ENCODE results near the gene UBL7. TPM values are rescaled to one million over a fixed set of nuclear protein-coding genes. Genes with fewer than 3 reads are reported as not detected.

The UBL7 gene
- polyA plus RNA-seq, 3 donors, result 43.4 to 103 (median 95.1) TPM

- H3K27ac Mint-ChIP-seq, result no peak overlapping the region
Observed at GRCh38 chr15:74400313-74400860, 60.6 kb downstream of the UBL7 start.

GRCh38 chr15:74399511-74400312 is 61.2 kb downstream of the UBL7 start:
- no peak overlapping the region for H3K4me3 ChIP-seq (replicated peaks in 1 of 3; ENCODE audit: low read depth in 2 of 3, low read length in 3 of 3)
- no peak overlapping the region for H3K27ac Mint-ChIP-seq
- H3K4me2 ChIP-seq (replicated peaks; ENCODE audit: extremely low read depth, low read length, poor library complexity, severe bottlenecking), result no peak overlapping the region
- H3K9me3 Mint-ChIP-seq, result no peaks in the 10 kb centered on the region
- no peak overlapping the region for H3K27ac ChIP-seq (ENCODE audit: low read depth in 1 of 2, low read length in 2 of 2)
- no peaks in the 10 kb centered on the region for H3K9me3 ChIP-seq (replicated peaks in 1 of 2; ENCODE audit: control insufficient read depth in 1 of 2, insufficient read depth in 1 of 2, low read length in 2 of 2)
- no peak overlapping the region for H2AFZ ChIP-seq (ENCODE audit: insufficient read depth, low read depth, low read length, poor library complexity, severe bottlenecking)
- TF ChIP-seq CTCF (IDR thresholded peaks at IDR 0.05), result no peak
- intact Hi-C loops (cut with micrococcal nuclease), result no loop called here
- H3K4me3 Mint-ChIP-seq, result no peak overlapping the region
- peaks cover 10 to 25% (median 15%) of the 10 kb centered on the region in 3 donors for H3K27me3 Mint-ChIP-seq (ENCODE audit: low read depth in 3 of 3)
- no peaks in the 10 kb centered on the region for H3K36me3 ChIP-seq (replicated peaks in 1 of 2; ENCODE audit: control insufficient read depth in 1 of 2, insufficient read depth in 2 of 2, low read length in 2 of 2)
- H3K27me3 ChIP-seq (ENCODE audit: control insufficient read depth in 2 of 2, insufficient read depth in 2 of 2, low read length in 2 of 2), result no peaks in the 10 kb centered on the region
- H3K4me1 ChIP-seq (ENCODE audit: control insufficient read depth in 1 of 2, insufficient read depth in 2 of 2, low read length in 2 of 2), result peaks cover 40 to 51% of the 10 kb centered on the region in 2 donors
- H3K9ac ChIP-seq (ENCODE audit: insufficient read depth, low read length, poor library complexity, severe bottlenecking), result no peak overlapping the region
- no peaks in the 10 kb centered on the region for H3K36me3 Mint-ChIP-seq
- H3K79me2 ChIP-seq (ENCODE audit: insufficient read depth, low read length), result no peaks in the 10 kb centered on the region
- DNase-seq, result no peak
- 36% methylated on average over 2 of the region's 5 CpGs for WGBS (ENCODE audit: insufficient coverage)
- H3K4me1 Mint-ChIP-seq, result peaks cover 49% of the 10 kb centered on the region
- no peaks in the 10 kb centered on the region for H4K20me1 ChIP-seq (ENCODE audit: insufficient read depth, low read length)

More at GRCh38 chr15:74400313-74400860, 60.6 kb downstream of the UBL7 start:
- Mint-ChIP-seq H3K36me3 (no peaks in the 10 kb centered on the region), H3K4me1 (peaks cover 49% of the 10 kb centered on the region), H3K27me3 (ENCODE audit: low read depth in 3 of 3) (peaks cover 10 to 21% (median 15%) of the 10 kb centered on the region in 3 donors), H3K9me3 (peaks cover 0 to 2% (median 0%) of the 10 kb centered on the region in 7 donors), H3K4me3 (no peak overlapping the region)
- Histone ChIP-seq H4K20me1 (ENCODE audit: insufficient read depth, low read length) (no peaks in the 10 kb centered on the region), H3K9ac (ENCODE audit: insufficient read depth, low read length, poor library complexity, severe bottlenecking) (no peak overlapping the region), H3K9me3 (replicated peaks in 1 of 2; ENCODE audit: control insufficient read depth in 1 of 2, insufficient read depth in 1 of 2, low read length in 2 of 2) (no peaks in the 10 kb centered on the region), H3K4me1 (ENCODE audit: control insufficient read depth in 1 of 2, insufficient read depth in 2 of 2, low read length in 2 of 2) (peaks cover 40 to 51% of the 10 kb centered on the region in 2 donors), H3K36me3 (replicated peaks in 1 of 2; ENCODE audit: control insufficient read depth in 1 of 2, insufficient read depth in 2 of 2, low read length in 2 of 2) (no peaks in the 10 kb centered on the region), H3K4me2 (replicated peaks; ENCODE audit: extremely low read depth, low read length, poor library complexity, severe bottlenecking) (no peak overlapping the region), H3K27ac (ENCODE audit: low read depth in 1 of 2, low read length in 2 of 2) (no peak overlapping the region), H3K79me2 (ENCODE audit: insufficient read depth, low read length) (no peaks in the 10 kb centered on the region), H2AFZ (ENCODE audit: insufficient read depth, low read depth, low read length, poor library complexity, severe bottlenecking) (no peak overlapping the region), H3K27me3 (ENCODE audit: control insufficient read depth in 2 of 2, insufficient read depth in 2 of 2, low read length in 2 of 2) (no peaks in the 10 kb centered on the region), H3K4me3 (replicated peaks in 1 of 3; ENCODE audit: low read depth in 2 of 3, low read length in 3 of 3) (no peak overlapping the region)
- intact Hi-C loops (cut with micrococcal nuclease), result no loop called here
- no peak for DNase-seq
- WGBS (ENCODE audit: insufficient coverage), result 14% methylated on average over 1 of the region's 10 CpGs
- TF ChIP-seq CTCF (IDR thresholded peaks at IDR 0.05), result no peak
